Left ventricle myocardium inferior (tissue), 1 donor: ENCODE measurements around the gene FSD1L. TPM values are rescaled to one million over a fixed set of nuclear protein-coding genes. Genes with fewer than 3 reads are reported as not detected.

Source experiments
- DNase-seq: peaks from one replicate; pipeline ENCODE4 v3.0.0-alpha.2; 2020
- H3K27ac ChIP-seq: fragments of 200-600 bp; replicated peaks from 2 replicates; pipeline ENCODE4 v1.8.0; 2021
- H3K27me3 ChIP-seq: fragments of 200-600 bp; 2 replicates; pipeline ENCODE4 v1.8.0; 2021; ENCODE audit warnings: low read depth
- H3K36me3 ChIP-seq: fragments of 200-600 bp; 2 replicates; pipeline ENCODE4 v1.8.0; 2021
- H3K4me1 ChIP-seq: fragments of 200-600 bp; 2 replicates; pipeline ENCODE4 v1.8.0; 2021
- H3K4me3 ChIP-seq: fragments of 200-600 bp; 2 replicates; pipeline ENCODE4 v1.8.0; 2021; ENCODE audit warnings: mild to moderate bottlenecking, moderate library complexity
- H3K9me3 ChIP-seq: fragments of 200-600 bp; replicated peaks from 2 replicates; pipeline ENCODE4 v1.8.0; 2021
- CTCF ChIP-seq: fragments of 200-600 bp; IDR thresholded peaks from 2 replicates; pipeline ENCODE4 v1.8.0; 2021; ENCODE audit warnings: antibody characterized with exemption, mild to moderate bottlenecking, borderline replicate concordance
- intact Hi-C: fragments of 100-400 bp; cut with micrococcal nuclease; formaldehyde crosslinking; loops from one replicate; pipeline ENCODE4 v1.11.0; 2022
- total RNA-seq: library from RNA; stranded (reverse); fragmentation: NEBNext Ultra II Directional; extraction: Animal tissue kit (Norgen Biotek cat#: 25700); gene quantifications from one replicate; pipeline ENCODE4 v1.2.1, GENCODE V29; 2021
- donor health status: DM: no; HTN: yes; CAD: no; lungs with severe emphysema.

Gene FSD1L
- total RNA-seq, 1 donor from 2014 or later = 7.6 TPM

GRCh38 chr9:105459336-105459735 lies 11.5 kb downstream of the FSD1L start:
- Histone ChIP-seq H3K4me1 (peaks cover 45% of the 10 kb centered on the region), H3K9me3 (no peaks in the 10 kb centered on the region), H3K27me3 (no peaks in the 10 kb centered on the region), H3K4me3 (no peak overlapping the region), H3K27ac (peak overlapping the region; percentile 78), H3K36me3 (peaks cover 6% of the 10 kb centered on the region)
- no peak for DNase-seq
- intact Hi-C loops = no loop called here
- TF ChIP-seq CTCF = no peak

GRCh38 chr9:105466898-105467455 lies 19.1 kb downstream of the FSD1L start:
- intact Hi-C loops = no loop called here

GRCh38 chr9:105468875-105469274 lies 21.0 kb downstream of the FSD1L start:
- H3K4me3 ChIP-seq = no peak overlapping the region
- H3K27ac ChIP-seq = no peak overlapping the region
- intact Hi-C loops = no loop called here
- no peaks in the 10 kb centered on the region for H3K27me3 ChIP-seq
- TF ChIP-seq CTCF = no peak
- no peak for DNase-seq
- no peaks in the 10 kb centered on the region for H3K4me1 ChIP-seq
- peaks cover 55% of the 10 kb centered on the region for H3K36me3 ChIP-seq
- H3K9me3 ChIP-seq = no peaks in the 10 kb centered on the region

More at GRCh38 chr9:105466898-105467455, 19.1 kb downstream of the FSD1L start:
- peaks cover 55% of the 10 kb centered on the region for H3K36me3 ChIP-seq
- TF ChIP-seq CTCF = no peak
- no peaks in the 10 kb centered on the region for H3K27me3 ChIP-seq
- H3K4me3 ChIP-seq = no peak overlapping the region
- H3K27ac ChIP-seq = no peak overlapping the region
- no peaks in the 10 kb centered on the region for H3K9me3 ChIP-seq
- no peaks in the 10 kb centered on the region for H3K4me1 ChIP-seq
- no peak for DNase-seq

- no peak for DNase-seq
- Histone ChIP-seq H3K4me1 (no peaks in the 10 kb centered on the region), H3K27ac (no peak overlapping the region), H3K27me3 (no peaks in the 10 kb centered on the region), H3K9me3 (no peaks in the 10 kb centered on the region), H3K36me3 (peaks cover 24% of the 10 kb centered on the region), H3K4me3 (no peak overlapping the region)
- intact Hi-C loops = no loop called here
- no peak for TF ChIP-seq CTCF
Measured at GRCh38 chr9:105473221-105473620, 25.4 kb downstream of the FSD1L start.

GRCh38 chr9:105475302-105475701 lies 27.5 kb downstream of the FSD1L start:
- intact Hi-C loops = no loop called here

More at GRCh38 chr9:105475302-105475701, 27.5 kb downstream of the FSD1L start:
- H3K4me3 ChIP-seq = no peak overlapping the region
- DNase-seq = no peak
- H3K27ac ChIP-seq = no peak overlapping the region
- TF ChIP-seq CTCF = peak; percentile 56
- no peaks in the 10 kb centered on the region for H3K4me1 ChIP-seq
- H3K27me3 ChIP-seq = no peaks in the 10 kb centered on the region
- peaks cover 7% of the 10 kb centered on the region for H3K36me3 ChIP-seq
- H3K9me3 ChIP-seq = no peaks in the 10 kb centered on the region
